Mucosa of descending colon (tissue), 3 donors: Measurements from ENCODE around the gene RNF208. TPM values are rescaled to one million over a fixed set of nuclear protein-coding genes. Genes with fewer than 3 reads are reported as not detected.

Experiments
- ATAC-seq: fragments of 200-7000 bp; cut with Tn5 transposase; one replicate; pipeline ENCODE4 v1.9.1; 2020; ENCODE audit warnings: mild to moderate bottlenecking, moderate library complexity
- DNase-seq, 3 donors: peaks; one replicate each; pipeline ENCODE4 v3.0.0-alpha.2; 2020
- H3K36me3 ChIP-seq: fragments of 200-600 bp; one replicate; pipeline ENCODE4 v1.8.0; 2021; ENCODE audit warnings: low read depth, mild to moderate bottlenecking
- H3K4me1 ChIP-seq: fragments of 200-600 bp; one replicate; pipeline ENCODE4 v1.8.0; 2021; ENCODE audit warnings: low read depth, mild to moderate bottlenecking
- H3K4me3 ChIP-seq: fragments of 200-600 bp; one replicate; pipeline ENCODE4 v1.8.0; 2021; ENCODE audit warnings: mild to moderate bottlenecking
- H3K9me3 ChIP-seq: fragments of 200-600 bp; one replicate; pipeline ENCODE4 v1.8.0; 2021; ENCODE audit warnings: mild to moderate bottlenecking
- CTCF ChIP-seq: fragments of 200-600 bp; IDR thresholded peaks from one replicate; pipeline ENCODE4 v1.8.0; 2022; ENCODE audit warnings: antibody characterized with exemption, mild to moderate bottlenecking
- intact Hi-C, 2 donors: fragments of 100-400 bp; cut with DNase I in 1 of 2; cut with micrococcal nuclease in 1 of 2; formaldehyde crosslinking; loops; one replicate each; pipeline versions ENCODE4 v1.11.0 to v1.11.1; 2022; cut with DNase I, micrococcal nuclease
- total RNA-seq, 3 donors: library from RNA; stranded (reverse); fragmentation: NEBNext Ultra II Directional in 2 of 3; extraction: Animal tissue kit (Norgen Biotek cat#: 25700) in 2 of 3; gene quantifications; one replicate each; pipeline versions ENCODE4 v1.2.1 to v1.2.4, GENCODE V29; 2021 to 2023
- donor health status: DM: no; HTN: no; CAD: no; lungs with moderate emphysema.
- donor health status: DM: no; HTN: no; CAD: no.
- donor health status: DM: no; HTN: yes; CAD: no.

The RNF208 gene
- total RNA-seq, 3 donors from 2014 or later = 5.3 to 7.1 (median 5.8) TPM

GRCh38 chr9:137173796-137174664 lies 48.0 kb downstream of the RNF208 start:
- no peak overlapping the region for H3K4me3 ChIP-seq
- TF ChIP-seq CTCF = no peak
- no peaks in the 10 kb centered on the region for H3K9me3 ChIP-seq
- DNase-seq = no peak
- no peak for ATAC-seq
- intact Hi-C loops = no loop called here
- peaks cover 33% of the 10 kb centered on the region for H3K4me1 ChIP-seq
- H3K36me3 ChIP-seq = no peaks in the 10 kb centered on the region

GRCh38 chr9:137172901-137173795 lies 48.9 kb downstream of the RNF208 start:
- peak in 1 of 3 donors; percentile 56 for DNase-seq
- Histone ChIP-seq H3K4me1 (peaks cover 41% of the 10 kb centered on the region), H3K9me3 (no peaks in the 10 kb centered on the region), H3K36me3 (no peaks in the 10 kb centered on the region), H3K4me3 (no peak overlapping the region)
- ATAC-seq = peak; percentile 36
- intact Hi-C loops = no loop called here
- TF ChIP-seq CTCF = no peak

- Histone ChIP-seq H3K4me3 (no peak overlapping the region), H3K4me1 (peaks cover 54% of the 10 kb centered on the region), H3K9me3 (no peaks in the 10 kb centered on the region), H3K36me3 (no peaks in the 10 kb centered on the region)
- intact Hi-C loops = no loop called here
- no peak for DNase-seq
- no peak for TF ChIP-seq CTCF
- ATAC-seq = no peak
These were observed 50.7 kb downstream of the RNF208 start for GRCh38 chr9:137171149-137171900.

GRCh38 chr9:137170486-137171148 lies 51.4 kb downstream of the RNF208 start:
- no peak for TF ChIP-seq CTCF
- DNase-seq (no peak), ATAC-seq (no peak)
- Histone ChIP-seq H3K9me3 (no peaks in the 10 kb centered on the region), H3K4me1 (peaks cover 49% of the 10 kb centered on the region), H3K36me3 (no peaks in the 10 kb centered on the region), H3K4me3 (no peak overlapping the region)
- intact Hi-C loops = no loop called here

Other genes starting within 250 kb of the RNF208 start
- gene PTGDS, start 244.7 kb downstream of the RNF208 start, total RNA-seq = 10 to 100 TPM in 2 of 3 donors, 1 to 10 TPM in 1; 2.5 to 45.4 (median 16.1) TPM
- gene LCNL1, start 239.2 kb downstream of the RNF208 start, total RNA-seq = under 1 TPM in 2 of 3 donors, not detected in 1; 0.17 to 0.76 TPM
- gene PAXX, start 229.8 kb downstream of the RNF208 start, total RNA-seq = 10 to 100 TPM; 32.0 to 39.9 (median 34.1) TPM
- 1 to 10 TPM in 1 of 3 donors, under 1 TPM in 2; 0.82 to 1.9 (median 0.99) TPM for gene CLIC3, start 225.7 kb downstream of the RNF208 start, total RNA-seq
- 10 to 100 TPM; 20.1 to 77.2 (median 48.0) TPM for gene ABCA2, start 194.0 kb downstream of the RNF208 start, total RNA-seq
- gene FUT7, start 190.2 kb downstream of the RNF208 start, total RNA-seq = under 1 TPM in 2 of 3 donors, not detected in 1; 0.14 to 0.27 TPM
- 100 to 1,000 TPM in 1 of 3 donors, 10 to 100 TPM in 2; 78.6 to 177 (median 83.0) TPM for gene NPDC1, start 176.1 kb downstream of the RNF208 start, total RNA-seq
- 10 to 100 TPM in 2 of 3 donors, 1 to 10 TPM in 1; 7.7 to 26.8 (median 10.7) TPM for gene ENTPD2, start 168.2 kb downstream of the RNF208 start, total RNA-seq
- 10 to 100 TPM in 1 of 3 donors, 1 to 10 TPM in 2; 2.7 to 11.2 (median 6.0) TPM for gene SAPCD2, start 151.7 kb downstream of the RNF208 start, total RNA-seq
- 10 to 100 TPM; 10.5 to 13.6 (median 12.8) TPM for gene UAP1L1, start 144.7 kb downstream of the RNF208 start, total RNA-seq
- 10 to 100 TPM; 36.1 to 55.4 (median 52.7) TPM for gene MAN1B1, start 135.3 kb downstream of the RNF208 start, total RNA-seq
- gene DPP7, start 107.5 kb downstream of the RNF208 start, total RNA-seq = 100 to 1,000 TPM in 1 of 3 donors, 10 to 100 TPM in 2; 47.0 to 114 (median 51.5) TPM
- 1 to 10 TPM in 1 of 3 donors, under 1 TPM in 1, not detected in 1; 0.36 to 2.6 TPM for gene GRIN1, start 83.1 kb downstream of the RNF208 start, total RNA-seq
- gene LRRC26, start 52.2 kb downstream of the RNF208 start, total RNA-seq = 10 to 100 TPM; 18.7 to 63.0 (median 58.9) TPM
- gene TMEM210, start 50.2 kb downstream of the RNF208 start, total RNA-seq = 1 to 10 TPM in 1 of 3 donors, not detected in 2; 1.0 TPM
- 10 to 100 TPM; 60.8 to 65.9 (median 61.7) TPM for gene ANAPC2, start 33.7 kb downstream of the RNF208 start, total RNA-seq
- gene SSNA1, start 33.6 kb downstream of the RNF208 start, total RNA-seq = 10 to 100 TPM; 56.7 to 71.1 (median 64.0) TPM
- 100 to 1,000 TPM in 2 of 3 donors, 10 to 100 TPM in 1; 73.8 to 170 (median 122) TPM for gene TPRN, start 21.5 kb downstream of the RNF208 start, total RNA-seq
- gene TMEM203, start 16.6 kb downstream of the RNF208 start, total RNA-seq = 10 to 100 TPM; 30.6 to 40.4 (median 40.0) TPM
- 10 to 100 TPM; 15.9 to 19.7 (median 19.0) TPM for gene NDOR1, start 16.5 kb downstream of the RNF208 start, total RNA-seq
- gene CYSRT1, start 2.9 kb upstream of the RNF208 start, total RNA-seq = not detected
- not detected for gene RNF224, start 5.3 kb upstream of the RNF208 start, total RNA-seq
- gene SLC34A3, start 8.7 kb upstream of the RNF208 start, total RNA-seq = not detected
- 100 to 1,000 TPM; 286 to 379 (median 332) TPM for gene TUBB4B, start 19.0 kb upstream of the RNF208 start, total RNA-seq
- gene STPG3, start 29.0 kb upstream of the RNF208 start, total RNA-seq = not detected
- gene NELFB, start 33.1 kb upstream of the RNF208 start, total RNA-seq = 10 to 100 TPM; 52.9 to 66.2 (median 60.5) TPM
- gene TOR4A, start 55.5 kb upstream of the RNF208 start, total RNA-seq = 10 to 100 TPM; 23.3 to 48.6 (median 45.3) TPM
- gene NRARP, start 80.0 kb upstream of the RNF208 start, total RNA-seq = 100 to 1,000 TPM in 2 of 3 donors, 10 to 100 TPM in 1; 61.4 to 171 (median 146) TPM
- gene EXD3, start 200.9 kb upstream of the RNF208 start, total RNA-seq = 10 to 100 TPM; 39.4 to 56.7 (median 40.1) TPM
- gene NOXA1, start 201.2 kb upstream of the RNF208 start, total RNA-seq = 10 to 100 TPM; 18.0 to 41.5 (median 27.2) TPM
- gene ENTPD8, start 219.1 kb upstream of the RNF208 start, total RNA-seq = 100 to 1,000 TPM in 1 of 3 donors, 10 to 100 TPM in 2; 36.7 to 127 (median 74.8) TPM
- gene NSMF, start 237.1 kb upstream of the RNF208 start, total RNA-seq = 10 to 100 TPM; 30.1 to 48.0 (median 43.4) TPM